GM19238 (cell line): Measurements from ENCODE around the gene MYO16.
"Not testable (repeated sequence)": the region's sequence is repeated elsewhere in the genome, so short reads cannot be mapped to it uniquely, and the experiment has no call there.

Source experiments
- DNase-seq: peaks from one replicate; pipeline ENCODE4 v3.0.0; 2011; ENCODE audit warnings: low spot score; ENCODE audit not compliant: insufficient read length

Gene MYO16

DNA sequence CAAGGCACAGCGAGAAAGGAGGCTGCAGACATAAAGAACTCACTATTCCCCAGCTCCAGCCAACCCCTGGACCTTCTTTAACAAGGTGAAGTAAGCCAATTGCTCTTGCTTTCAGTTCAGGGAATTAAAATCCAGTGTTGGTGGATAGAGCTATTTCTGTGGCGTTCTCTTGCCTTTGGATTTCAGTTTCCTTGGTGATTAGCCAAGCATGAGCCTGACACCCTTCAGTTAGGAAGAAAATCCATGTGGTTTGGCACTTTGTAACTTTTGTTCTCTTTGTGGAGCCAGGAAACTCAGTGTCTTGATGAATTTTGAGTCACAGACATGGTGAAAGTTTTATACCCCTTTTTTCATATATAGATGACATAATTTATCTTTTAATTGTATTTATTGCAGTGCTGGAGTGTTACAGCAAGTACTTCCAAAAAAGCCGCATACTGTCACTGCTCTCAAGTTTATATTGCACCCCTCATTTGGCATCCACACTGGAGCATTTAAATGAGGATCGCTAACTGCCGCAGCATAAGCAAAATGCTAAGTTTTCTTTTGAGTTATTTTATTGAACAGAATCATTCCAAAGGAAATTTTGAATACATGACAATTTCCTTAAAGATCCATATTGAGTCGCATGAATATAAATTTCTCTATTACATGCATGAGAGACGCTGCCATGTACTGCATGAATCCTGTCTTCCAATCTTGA, 406.8 kb downstream of the MYO16 start:
- no peak for DNase-seq

GRCh38 chr13:109043636-109044035, 414.2 kb downstream of the MYO16 start:
- DNase-seq = no peak

DNA sequence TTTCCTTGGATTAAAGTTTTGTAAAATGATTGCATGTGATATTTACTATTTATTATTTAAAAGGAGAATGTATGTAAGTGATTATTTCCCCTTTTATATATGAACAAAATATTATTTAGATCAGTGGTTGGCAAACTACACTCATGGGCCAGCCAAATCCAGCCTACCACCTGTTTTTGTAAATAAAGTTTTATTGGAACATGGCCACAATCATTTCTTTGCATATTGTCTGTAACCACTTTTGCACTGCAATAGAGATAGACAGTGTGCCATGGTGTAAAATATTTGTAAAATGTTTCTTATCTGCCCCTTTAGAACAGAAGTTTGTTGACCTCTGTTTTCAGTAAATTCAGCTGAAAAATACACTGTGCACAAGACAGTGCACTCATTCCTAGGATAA, 426.4 kb downstream of the MYO16 start:
- DNase-seq = no peak

- no peak for DNase-seq
Measured at GRCh38 chr13:109058087-109058486, 428.7 kb downstream of the MYO16 start.

- DNase-seq = no peak
Measured at GRCh38 chr13:109072505-109072904, 443.1 kb downstream of the MYO16 start.

GRCh38 chr13:109074436-109074835, 445.0 kb downstream of the MYO16 start:
- no peak for DNase-seq

GRCh38 chr13:109074853-109075252, 445.4 kb downstream of the MYO16 start:
- DNase-seq = no peak

DNA sequence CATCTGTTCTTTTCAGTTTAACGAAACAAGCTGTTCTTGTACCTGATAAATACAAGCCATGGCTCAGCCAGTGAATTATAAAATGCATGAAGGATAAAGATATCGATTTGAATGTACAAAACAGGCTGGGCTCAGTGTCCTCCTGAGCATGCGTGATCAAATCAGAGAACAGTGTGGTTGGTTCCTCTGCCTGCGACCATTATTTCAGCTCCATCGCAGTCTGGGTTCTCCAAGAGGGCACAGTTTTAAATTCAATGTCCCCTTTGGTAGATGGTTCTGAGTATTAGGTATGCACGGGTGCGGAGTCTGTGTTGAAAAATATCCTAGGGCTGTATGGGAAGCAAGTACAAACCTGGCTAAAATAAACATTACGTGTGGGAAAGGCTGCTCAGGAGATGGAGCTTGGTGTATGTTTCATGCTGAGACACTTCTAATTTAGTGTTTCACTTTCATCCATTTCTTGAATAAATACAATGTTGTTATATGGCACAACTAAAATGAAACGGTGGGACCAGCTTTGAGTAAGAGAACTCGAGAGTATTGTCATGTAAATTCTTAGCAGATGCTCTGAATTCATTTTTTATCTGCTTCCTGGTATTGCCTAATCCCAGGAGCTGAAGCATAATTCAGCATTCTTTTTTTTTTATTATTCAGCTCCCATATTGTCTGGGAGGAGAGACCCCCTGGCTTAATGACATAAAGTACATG, 458.7 kb downstream of the MYO16 start:
- no peak for DNase-seq

- DNase-seq = no peak
Measured at GRCh38 chr13:109088624-109088917, 459.2 kb downstream of the MYO16 start.

GRCh38 chr13:109090796-109091195, 461.4 kb downstream of the MYO16 start:
- no peak for DNase-seq

DNA sequence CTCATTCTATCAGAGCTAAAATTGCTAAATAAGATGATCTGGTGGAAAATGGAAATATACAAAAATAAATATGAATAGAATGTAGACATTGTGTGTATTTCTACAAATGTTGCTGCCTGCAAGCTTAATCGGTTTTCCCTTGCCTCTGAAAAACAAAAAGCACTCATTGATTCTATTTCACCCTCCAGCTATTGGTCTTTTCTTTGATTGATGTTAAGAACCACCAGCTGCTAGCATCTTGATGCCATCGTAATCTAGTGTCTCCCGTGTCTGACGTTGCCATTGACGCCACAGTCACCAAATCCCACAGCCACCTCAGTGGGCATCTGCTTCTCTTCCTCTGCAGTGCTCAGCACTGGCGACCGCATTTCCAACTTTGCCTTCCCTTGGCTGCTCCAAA, 461.8 kb downstream of the MYO16 start:
- DNase-seq = no peak

DNA sequence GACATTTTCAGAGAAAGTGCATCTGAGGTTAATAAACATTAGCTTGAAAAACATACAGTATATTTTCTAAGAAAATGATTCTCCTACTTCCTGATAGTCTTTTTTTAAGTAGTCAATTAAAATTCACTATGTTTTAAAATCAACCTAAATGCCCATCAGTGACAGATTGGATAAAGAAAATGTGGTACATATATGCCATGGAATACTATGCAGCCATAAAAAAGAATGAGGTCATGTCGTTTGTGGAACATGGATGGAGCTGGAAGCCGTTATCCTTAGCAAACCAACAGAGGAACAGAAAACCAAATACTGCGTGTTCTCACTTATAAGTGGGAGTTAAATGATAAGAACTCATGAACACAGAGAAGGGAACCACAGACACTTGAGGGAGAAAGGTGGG, 462.8 kb downstream of the MYO16 start:
- not testable (repeated sequence) for DNase-seq

GRCh38 chr13:109093998-109094397, 464.6 kb downstream of the MYO16 start:
- DNase-seq = no peak

DNA sequence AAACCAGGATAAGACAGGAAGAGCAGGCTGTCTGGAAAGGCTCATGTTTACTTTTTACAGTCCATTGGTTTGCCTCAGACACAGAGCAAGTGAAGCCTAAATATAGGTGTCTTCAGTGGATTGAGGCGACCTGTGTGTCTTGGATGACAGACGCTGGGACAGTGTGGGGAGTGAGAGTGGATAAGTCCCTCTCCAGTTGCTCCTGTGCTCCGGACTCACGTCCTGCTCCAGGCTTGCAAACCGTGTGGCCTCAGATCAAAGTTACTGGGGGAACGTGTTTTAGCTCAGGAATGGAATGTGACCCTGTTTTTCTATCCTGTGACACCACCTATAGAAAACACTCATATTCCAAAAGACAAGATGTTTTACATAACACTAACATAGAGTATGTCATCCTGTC, 465.7 kb downstream of the MYO16 start:
- DNase-seq = no peak

DNA sequence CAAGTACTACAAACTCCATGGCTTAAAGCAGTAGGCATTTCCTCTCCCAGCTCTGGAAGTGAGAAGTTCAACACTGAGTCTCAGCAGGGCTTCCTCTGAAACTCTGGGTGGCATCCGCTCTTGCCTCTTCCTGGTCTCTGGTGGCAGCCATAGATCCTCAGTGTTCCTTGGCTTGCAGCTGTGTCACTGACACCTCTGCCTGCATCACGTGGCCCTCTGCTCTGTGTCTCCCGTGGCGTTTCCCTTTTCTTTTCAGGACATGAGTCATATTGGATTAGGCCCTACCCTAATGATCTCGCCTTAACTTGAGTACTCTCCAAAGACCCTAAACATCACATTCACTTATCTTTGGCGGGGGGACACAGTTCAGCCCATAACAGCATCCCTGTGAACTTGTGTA, 466.7 kb downstream of the MYO16 start:
- no peak for DNase-seq

GRCh38 chr13:109100705-109101304, 471.4 kb downstream of the MYO16 start:
- DNase-seq = no peak

DNA sequence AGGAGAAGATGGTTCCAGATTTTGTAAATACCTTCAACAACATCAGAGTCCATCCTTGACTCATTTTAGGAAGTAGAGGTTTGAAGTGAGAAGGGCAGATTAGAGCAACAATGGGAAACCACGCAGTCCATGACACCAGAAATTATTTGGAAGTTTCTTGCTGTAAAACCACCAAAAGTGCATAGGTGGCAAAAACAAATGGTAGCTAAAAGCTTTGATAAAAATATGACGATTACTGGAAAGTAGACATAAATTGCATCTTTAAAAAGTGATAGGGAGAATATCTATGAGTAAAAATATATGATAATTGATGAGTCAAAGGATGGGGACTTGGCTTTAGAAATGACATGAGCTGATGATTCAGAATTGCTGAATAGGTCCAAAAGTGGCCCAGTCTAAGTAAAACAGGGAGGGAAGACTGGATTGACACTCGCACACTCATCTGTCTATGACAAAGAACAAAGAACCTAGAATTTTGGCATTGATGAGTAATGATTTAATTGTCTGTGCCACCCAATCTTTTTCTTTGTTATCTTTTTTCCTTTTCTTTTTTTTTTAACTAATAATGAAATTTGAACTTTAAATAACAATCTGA, 472.2 kb downstream of the MYO16 start:
- DNase-seq = no peak

DNA sequence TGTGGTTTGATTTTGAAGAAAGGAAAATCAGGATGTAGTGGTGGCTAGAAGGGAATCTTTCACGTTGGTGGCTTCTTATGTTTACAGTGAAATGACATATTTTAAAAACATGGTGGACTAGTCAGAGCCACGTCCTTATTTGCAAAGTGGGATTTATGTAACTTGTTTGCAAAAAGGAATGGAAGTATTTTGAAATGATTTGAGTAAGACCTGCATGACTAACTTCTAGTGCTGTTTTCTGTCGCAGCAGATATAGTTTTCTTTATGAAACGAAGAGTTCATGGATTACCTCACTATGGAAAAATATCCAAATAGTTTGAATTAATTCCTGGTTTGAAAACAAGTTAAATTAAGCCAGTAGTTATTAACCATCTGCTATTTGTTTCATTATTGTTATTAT, 476.5 kb downstream of the MYO16 start:
- no peak for DNase-seq

DNA sequence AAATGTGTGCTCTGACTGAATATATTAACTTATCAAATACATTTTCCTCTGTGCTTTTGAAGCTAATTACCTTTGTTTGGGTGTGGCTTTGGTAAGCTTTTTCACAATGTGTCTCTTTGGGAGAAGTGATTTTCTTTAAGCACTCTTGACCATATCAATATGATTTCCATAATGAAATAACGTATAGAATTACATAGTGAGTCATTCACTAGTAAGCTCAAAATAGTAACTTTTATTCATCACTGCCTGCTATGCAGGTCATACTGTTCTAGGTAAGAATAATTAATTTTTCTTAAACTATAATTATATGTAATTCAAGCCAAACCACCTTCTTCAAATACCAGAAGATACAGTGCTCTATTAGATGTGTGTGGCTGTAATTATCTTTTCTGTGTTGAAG, 480.7 kb downstream of the MYO16 start:
- DNase-seq = no peak

- no peak for DNase-seq
Measured at GRCh38 chr13:109111141-109111540, 481.7 kb downstream of the MYO16 start.

DNA sequence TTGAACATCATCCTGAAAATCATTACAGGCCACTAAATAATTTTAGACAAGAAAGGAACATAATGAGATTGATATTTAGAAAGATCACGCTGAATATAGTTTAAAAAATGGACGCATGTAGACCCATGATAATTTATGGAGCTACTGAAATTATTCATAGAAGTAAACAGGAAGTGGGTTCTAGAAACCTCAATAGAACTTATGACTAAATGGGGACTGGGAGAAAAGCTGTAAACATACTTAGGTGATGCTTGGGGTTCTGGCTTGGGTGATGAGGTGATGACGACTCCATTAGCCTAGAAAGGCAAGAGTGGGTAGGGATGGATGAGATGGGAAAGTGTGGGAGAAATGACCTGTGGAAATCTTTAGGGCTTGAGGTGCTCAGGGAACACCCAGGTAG, 484.0 kb downstream of the MYO16 start:
- DNase-seq = no peak

DNA sequence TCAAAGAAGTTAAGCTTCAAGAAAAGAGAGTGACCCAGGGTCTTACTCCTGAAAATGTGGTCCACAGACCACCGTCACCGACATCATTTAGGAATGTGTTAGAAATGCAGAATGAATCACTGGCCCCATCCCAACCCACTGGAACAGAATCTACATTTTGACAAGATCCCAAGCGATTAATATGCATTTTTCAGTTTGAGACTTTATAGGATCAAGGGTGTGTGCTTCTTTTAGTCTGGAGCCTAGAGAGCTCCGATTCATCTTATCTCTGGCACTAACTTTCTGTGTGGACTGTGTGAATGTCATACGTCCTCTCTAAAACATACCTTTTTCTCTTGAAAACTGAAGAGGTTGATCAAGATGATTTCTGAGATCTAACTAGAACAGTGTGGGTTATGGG, 484.8 kb downstream of the MYO16 start:
- DNase-seq = no peak

DNA sequence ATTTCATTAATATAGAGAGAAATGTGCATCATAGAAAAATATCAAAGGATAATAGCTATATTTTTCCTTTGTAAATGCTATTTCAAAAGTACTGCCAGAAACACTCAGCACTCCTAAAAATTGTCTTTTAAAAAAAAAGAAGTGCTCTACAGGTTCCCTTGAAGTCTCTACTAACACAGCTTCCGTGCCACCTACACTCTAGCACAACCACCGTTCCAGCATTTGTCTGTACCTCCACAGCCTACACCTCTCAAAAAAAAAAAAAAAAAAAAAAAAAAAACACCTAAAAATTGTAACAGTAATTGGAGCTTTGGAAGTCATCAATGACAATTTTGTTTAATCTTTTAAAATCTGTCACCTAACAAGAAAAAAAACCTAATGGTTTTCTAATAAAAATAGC, 485.6 kb downstream of the MYO16 start:
- no peak for DNase-seq
